Ramos (cell line): Measurements from ENCODE around the gene EMC6.

Experiments
- in situ Hi-C: fragments of 300-500 bp; cut with MboI; formaldehyde crosslinking; loops from one replicate; pipeline ENCODE4 v1.14.3; 2022; ENCODE audit warnings: low sequenced_read_pairs; ENCODE audit not compliant: unreplicated experiment

Gene EMC6

GRCh38 chr17:3678821-3679530 is 10.4 kb downstream of the EMC6 start:
- in situ Hi-C loops = no loop called here

GRCh38 chr17:3679531-3680126 is 11.0 kb downstream of the EMC6 start:
- in situ Hi-C loops = loop anchor here (10.0 kb wide), 1 partner anchor 55 kb away; no protein-coding TSS in a partner anchor

- in situ Hi-C loops = loop anchor here (10.0 kb wide), 1 partner anchor 54 kb away; no protein-coding TSS in a partner anchor
Measured at GRCh38 chr17:3681057-3681456, 12.4 kb downstream of the EMC6 start.

- in situ Hi-C loops = loop anchor here (10.0 kb wide), 1 partner anchor 53 kb away; no protein-coding TSS in a partner anchor
Measured at GRCh38 chr17:3681565-3681964, 13.0 kb downstream of the EMC6 start.

- in situ Hi-C loops = loop anchor here (10.0 kb wide), 1 partner anchor 53 kb away; no protein-coding TSS in a partner anchor
Measured at GRCh38 chr17:3682033-3682432, 13.4 kb downstream of the EMC6 start.

GRCh38 chr17:3683054-3683511 is 14.5 kb downstream of the EMC6 start:
- in situ Hi-C loops = loop anchor here (10.0 kb wide), 1 partner anchor 52 kb away; no protein-coding TSS in a partner anchor

GRCh38 chr17:3685174-3685573 is 16.6 kb downstream of the EMC6 start:
- in situ Hi-C loops = loop anchor here (10.0 kb wide), 1 partner anchor 50 kb away; no protein-coding TSS in a partner anchor

- in situ Hi-C loops = loop anchor here (10.0 kb wide), 1 partner anchor 47 kb away; no protein-coding TSS in a partner anchor
Measured at GRCh38 chr17:3688027-3688553, 19.5 kb downstream of the EMC6 start.

- in situ Hi-C loops = loop anchor here (10.0 kb wide), 1 partner anchor 46 kb away; no protein-coding TSS in a partner anchor
Measured at GRCh38 chr17:3688852-3689261, 20.2 kb downstream of the EMC6 start.

GRCh38 chr17:3689262-3690093 is 20.9 kb downstream of the EMC6 start:
- in situ Hi-C loops = loop anchor here (10.0 kb wide), 1 partner anchor 45 kb away; no protein-coding TSS in a partner anchor

- in situ Hi-C loops = no loop called here
Measured at GRCh38 chr17:3690094-3690715, 21.6 kb downstream of the EMC6 start.

- in situ Hi-C loops = no loop called here
Measured at GRCh38 chr17:3691617-3692067, 23.0 kb downstream of the EMC6 start.

GRCh38 chr17:3692346-3692745 is 23.7 kb downstream of the EMC6 start:
- in situ Hi-C loops = no loop called here

- in situ Hi-C loops = no loop called here
Measured at GRCh38 chr17:3693141-3693540, 24.5 kb downstream of the EMC6 start.

GRCh38 chr17:3693829-3694231 is 25.2 kb downstream of the EMC6 start:
- in situ Hi-C loops = no loop called here

GRCh38 chr17:3695129-3695722 is 26.6 kb downstream of the EMC6 start:
- in situ Hi-C loops = no loop called here

- in situ Hi-C loops = no loop called here
Measured at GRCh38 chr17:3695723-3696411, 27.3 kb downstream of the EMC6 start, which contains the start of gene P2RX5. P2RX5 (minus strand) TSS chr17:3696155; CDS start chr17:3696005, 150 bp downstream.

GRCh38 chr17:3697103-3697476 is 28.5 kb downstream of the EMC6 start:
- in situ Hi-C loops = no loop called here

GRCh38 chr17:3698139-3698538 is 29.5 kb downstream of the EMC6 start:
- in situ Hi-C loops = no loop called here
